ENCODE measurements around the gene RNF5. TPM values are rescaled to one million over a fixed set of nuclear protein-coding genes. Genes with fewer than 3 reads are reported as not detected.

RNF5 gene
- total RNA-seq, 1 experiment from 2014 or later: 85.4 TPM

DNA sequence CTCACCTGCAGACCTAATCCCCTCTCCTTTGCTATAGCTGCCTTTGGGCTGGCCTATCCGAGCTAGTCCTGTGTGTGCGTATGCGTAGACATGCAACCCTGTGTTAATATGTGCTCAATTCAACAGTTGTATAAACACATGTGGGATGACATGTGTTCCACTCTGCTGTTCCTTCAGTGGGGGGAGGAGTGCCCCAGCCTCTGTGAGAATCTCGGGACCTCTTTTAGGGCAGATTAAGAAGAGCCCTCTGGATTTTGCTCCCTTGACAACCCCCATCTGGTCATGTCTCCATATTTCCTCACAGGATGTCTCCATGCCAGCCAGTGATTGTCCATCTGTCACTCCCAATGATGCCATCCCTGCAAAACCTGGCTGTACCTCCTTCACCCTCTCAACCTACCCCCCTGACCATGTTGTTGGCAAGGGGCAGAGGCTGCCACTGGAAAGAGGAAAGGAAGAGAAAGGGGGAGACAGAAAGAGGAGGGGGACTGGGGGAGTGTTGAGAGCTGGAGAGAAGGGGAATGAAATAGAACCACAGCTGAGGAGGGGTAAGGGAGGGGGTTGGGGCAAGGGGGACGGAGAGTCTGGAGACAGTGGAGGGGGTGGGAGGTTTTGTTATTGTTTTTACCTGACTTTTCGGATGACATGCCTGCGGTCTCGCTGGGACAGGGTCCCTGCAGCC is 26.9 kb upstream of the RNF5 start:
- intact Hi-C loops (cut with micrococcal nuclease; ENCODE audit: unreplicated experiment): no loop called here
- no TSS peak for BruUV-seq (replicated peaks)
- CTCF ChIA-PET: no interaction called here
- DNase-seq: no peak
- no peak overlapping the region for H3K4me3 Mint-ChIP-seq (ENCODE audit: low read depth, unreplicated experiment)
- H3K36me3 Mint-ChIP-seq (ENCODE audit: insufficient read depth, unreplicated experiment): peaks cover 16% of the 10 kb centered on the region
- H3K27ac Mint-ChIP-seq (ENCODE audit: unreplicated experiment): no peak overlapping the region
- peaks cover 2% of the 10 kb centered on the region for H3K9me3 Mint-ChIP-seq (ENCODE audit: low read depth, unreplicated experiment)
- no peaks in the 10 kb centered on the region for H3K27me3 Mint-ChIP-seq (ENCODE audit: unreplicated experiment)
- TF ChIP-seq CTCF (IDR thresholded peaks at IDR 0.05; ENCODE audit: unreplicated experiment): no peak
- H3K4me1 Mint-ChIP-seq (ENCODE audit: low read depth, unreplicated experiment): peaks cover 28% of the 10 kb centered on the region

DNA sequence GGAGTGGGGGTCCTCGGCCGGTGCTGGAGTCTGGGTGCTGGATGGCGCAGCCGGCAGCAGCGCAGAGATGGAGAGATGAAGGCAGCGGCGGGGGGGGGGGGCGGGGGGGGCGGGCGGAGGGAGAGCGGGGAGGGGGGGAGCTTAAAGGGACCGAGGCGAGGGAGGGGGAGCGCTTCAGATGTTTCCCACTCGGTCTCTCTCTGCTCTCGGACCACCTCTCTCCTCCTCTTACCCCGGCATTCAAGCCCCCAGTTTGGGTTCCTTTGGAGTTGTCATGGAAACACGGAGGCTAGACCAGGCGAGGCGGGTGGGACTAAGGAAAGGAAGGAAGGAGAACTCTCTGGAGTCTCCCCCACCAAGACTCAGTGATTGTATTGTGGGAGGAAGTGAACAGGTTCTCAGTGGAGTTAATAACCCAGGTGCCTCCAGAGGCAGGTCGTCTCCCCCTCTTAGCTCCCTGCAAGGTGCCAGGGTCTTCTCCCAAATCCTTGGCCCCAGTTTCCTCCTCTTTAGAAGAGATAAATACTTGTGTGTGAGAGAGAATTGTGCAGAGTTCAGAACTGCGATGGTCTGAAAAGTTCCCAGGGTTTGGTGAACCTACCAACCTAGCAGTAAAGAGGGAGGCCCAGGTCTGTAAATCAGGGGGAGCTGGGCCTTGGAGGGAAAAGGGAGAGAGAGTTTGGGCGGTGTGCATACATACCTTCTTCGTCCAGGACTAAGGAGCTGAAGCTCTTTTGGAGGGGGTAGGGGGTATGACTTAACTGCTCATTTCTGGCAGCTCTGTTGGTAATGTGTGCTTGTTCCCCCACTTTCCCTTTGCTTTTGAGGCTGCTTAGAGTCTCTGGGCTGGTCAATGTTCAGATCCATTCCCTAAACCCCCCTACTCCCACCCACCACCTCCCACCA is 26.1 kb upstream of the RNF5 start, which contains the start of gene PRRT1:
Gene PRRT1, minus strand, starts transcription at position 77 of the 906 bp plus-strand sequence. CDS start 112 bp downstream, outside the sequence.
- Mint-ChIP-seq H3K27me3 (ENCODE audit: unreplicated experiment) (no peaks in the 10 kb centered on the region), H3K36me3 (ENCODE audit: insufficient read depth, unreplicated experiment) (peaks cover 16% of the 10 kb centered on the region), H3K9me3 (ENCODE audit: low read depth, unreplicated experiment) (peaks cover 2% of the 10 kb centered on the region), H3K4me1 (ENCODE audit: low read depth, unreplicated experiment) (peaks cover 22% of the 10 kb centered on the region), H3K27ac (ENCODE audit: unreplicated experiment) (no peak within 1 kb of the TSS), H3K4me3 (ENCODE audit: low read depth, unreplicated experiment) (no peak within 1 kb of the TSS)
- no peak for TF ChIP-seq CTCF (IDR thresholded peaks at IDR 0.05; ENCODE audit: unreplicated experiment)
- intact Hi-C loops (cut with micrococcal nuclease; ENCODE audit: unreplicated experiment): no loop called here
- no TSS peak for BruUV-seq (replicated peaks)
- no peak for DNase-seq
- CTCF ChIA-PET: no interaction called here

DNA sequence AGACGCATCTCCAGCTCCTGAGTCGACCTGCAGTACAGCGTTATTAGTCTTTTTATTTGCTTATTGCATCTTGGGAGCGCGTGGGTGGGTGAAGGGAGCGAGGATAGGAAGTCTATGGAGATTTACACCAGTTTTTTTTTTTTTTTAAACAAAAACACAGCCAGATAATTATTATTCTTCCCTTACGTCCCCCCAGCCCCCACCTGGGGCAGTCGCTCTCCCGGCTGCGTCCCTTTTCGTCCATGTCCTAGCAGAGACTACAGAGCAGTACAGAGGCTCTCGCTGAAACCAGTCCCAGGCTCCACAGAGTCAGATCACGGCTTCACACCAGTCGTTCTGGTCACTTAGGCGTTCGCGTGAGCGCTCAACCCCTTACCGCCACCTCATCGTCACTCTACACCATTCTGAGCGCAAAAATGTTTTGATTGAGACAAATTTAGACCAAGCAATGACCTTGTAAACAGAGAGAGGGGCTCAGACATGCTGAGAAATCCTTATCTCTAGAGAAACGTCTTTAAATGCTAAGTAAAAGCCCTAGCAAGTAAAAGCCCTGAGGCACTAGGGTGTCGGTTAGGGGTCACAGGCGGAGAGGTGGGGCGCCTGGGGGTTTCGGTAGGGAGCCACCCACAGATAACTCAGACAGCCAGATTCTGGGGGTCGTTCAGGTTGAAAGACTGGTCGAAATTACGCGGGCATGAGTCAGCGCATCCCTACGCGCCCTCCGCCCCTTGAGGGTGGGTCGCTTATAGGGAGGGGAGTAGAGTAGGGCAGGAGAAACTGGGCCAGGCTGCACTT is 25.2 kb upstream of the RNF5 start:
- H3K4me3 Mint-ChIP-seq (ENCODE audit: low read depth, unreplicated experiment): peak overlapping the region; percentile 94
- H3K36me3 Mint-ChIP-seq (ENCODE audit: insufficient read depth, unreplicated experiment): peaks cover 23% of the 10 kb centered on the region
- H3K4me1 Mint-ChIP-seq (ENCODE audit: low read depth, unreplicated experiment): peaks cover 22% of the 10 kb centered on the region
- H3K27me3 Mint-ChIP-seq (ENCODE audit: unreplicated experiment): no peaks in the 10 kb centered on the region
- no peak for TF ChIP-seq CTCF (IDR thresholded peaks at IDR 0.05; ENCODE audit: unreplicated experiment)
- H3K9me3 Mint-ChIP-seq (ENCODE audit: low read depth, unreplicated experiment): peaks cover 2% of the 10 kb centered on the region
- no TSS peak for BruUV-seq (replicated peaks)
- CTCF ChIA-PET: interaction anchor here (0.6 kb wide), 1 partner anchor 306 kb away, joined by 4 read pairs; no protein-coding TSS in a partner anchor
- intact Hi-C loops (cut with micrococcal nuclease; ENCODE audit: unreplicated experiment): no loop called here
- DNase-seq: no peak
- H3K27ac Mint-ChIP-seq (ENCODE audit: unreplicated experiment): peak overlapping the region; percentile 24

Data from Calu3 (cell line).